Left colon (tissue), 2 donors: ENCODE measurements around the gene CBL. TPM values are rescaled to one million over a fixed set of nuclear protein-coding genes. Genes with fewer than 3 reads are reported as not detected.
A peak's percentile ranks its signal among the peaks of the same experiment; 100 is the strongest.

Experiments used
- ATAC-seq: fragments of 200-7000 bp; cut with Tn5 transposase; one replicate; pipeline ENCODE4 v1.9.1; 2020; ENCODE audit warnings: mild to moderate bottlenecking, moderate library complexity
- DNase-seq, 2 donors: peaks; one replicate each; pipeline ENCODE4 v3.0.0-alpha.2; 2020
- intact Hi-C, 2 donors: fragments of 100-400 bp; cut with DNase I in 1 of 2; cut with micrococcal nuclease in 1 of 2; formaldehyde crosslinking; loops; one replicate each; pipeline versions ENCODE4 v1.11.2 to v1.14.0; 2022; cut with DNase I, micrococcal nuclease
- total RNA-seq, 2 donors: library from RNA; stranded (reverse); fragmentation: NEBNext Ultra II Directional; extraction: Animal tissue kit (Norgen Biotek cat#: 25700); gene quantifications; one replicate each; pipeline ENCODE4 v1.2.1, GENCODE V29; 2021
- donor health status: DM: no; HTN: no; CAD: no.
- donor health status: DM: yes; HTN: yes; CAD: no.

CBL gene
- total RNA-seq, 2 donors from 2014 or later: 12.4 to 14.1 TPM

GRCh38 chr11:119293461-119293860 lies 87.3 kb downstream of the CBL start:
- intact Hi-C loops: no loop called here
- ATAC-seq (no peak), DNase-seq (no peak)

- intact Hi-C loops: no loop called here
- ATAC-seq: no peak
- DNase-seq: no peak
Observed at GRCh38 chr11:119295178-119295577, 89.0 kb downstream of the CBL start.

- no peak for DNase-seq
- intact Hi-C loops: no loop called here
- no peak for ATAC-seq
Observed at GRCh38 chr11:119297938-119298337, 91.8 kb downstream of the CBL start.

- ATAC-seq: no peak
- intact Hi-C loops: no loop called here
Observed at GRCh38 chr11:119298726-119299125, 92.6 kb downstream of the CBL start.

GRCh38 chr11:119299416-119299815 lies 93.3 kb downstream of the CBL start:
- no peak for DNase-seq
- ATAC-seq: no peak
- intact Hi-C loops: no loop called here

More at GRCh38 chr11:119298726-119299125, 92.6 kb downstream of the CBL start:
- DNase-seq: no peak

GRCh38 chr11:119300198-119300964 lies 94.2 kb downstream of the CBL start:
- intact Hi-C loops: no loop called here
- ATAC-seq: no peak
- no peak for DNase-seq

- intact Hi-C loops: no loop called here
- ATAC-seq: no peak
- no peak for DNase-seq
Observed at GRCh38 chr11:119303227-119303718, 97.1 kb downstream of the CBL start.

- no peak for DNase-seq
Observed at GRCh38 chr11:119305556-119306372, 99.6 kb downstream of the CBL start.

GRCh38 chr11:119306373-119306890 lies 100.3 kb downstream of the CBL start:
- intact Hi-C loops: no loop called here
- ATAC-seq (no peak), DNase-seq (no peak)

More at GRCh38 chr11:119305556-119306372, 99.6 kb downstream of the CBL start:
- intact Hi-C loops: no loop called here
- no peak for ATAC-seq

GRCh38 chr11:119307219-119307618 lies 101.1 kb downstream of the CBL start:
- DNase-seq: no peak
- intact Hi-C loops: no loop called here
- no peak for ATAC-seq

- ATAC-seq (no peak), DNase-seq (no peak)
- intact Hi-C loops: no loop called here
Observed at GRCh38 chr11:119307974-119308373, 101.8 kb downstream of the CBL start.

- intact Hi-C loops: no loop called here
- ATAC-seq: no peak
- no peak for DNase-seq
Observed at GRCh38 chr11:119309411-119309810, 103.3 kb downstream of the CBL start.

- intact Hi-C loops: no loop called here
- DNase-seq (no peak), ATAC-seq (no peak)
Observed at GRCh38 chr11:119309953-119310681, 104.0 kb downstream of the CBL start.

GRCh38 chr11:119310682-119311052 lies 104.5 kb downstream of the CBL start:
- peak; percentile 67 for ATAC-seq
- no peak for DNase-seq
- intact Hi-C loops: no loop called here

- ATAC-seq (no peak), DNase-seq (no peak)
- intact Hi-C loops: no loop called here
Observed at GRCh38 chr11:119314726-119315125, 108.6 kb downstream of the CBL start.

GRCh38 chr11:119315131-119316015 lies 109.2 kb downstream of the CBL start:
- peak in 1 of 2 donors; percentile 47 for DNase-seq
- ATAC-seq: peak; percentile 44
- intact Hi-C loops: no loop called here

- ATAC-seq: no peak
- intact Hi-C loops: no loop called here
- peak; percentile 36 to 63 for DNase-seq
Observed at GRCh38 chr11:119316016-119316728, 110.0 kb downstream of the CBL start.
